Fibroblast of the aortic adventitia (primary cell): ENCODE data around the gene TLR4. TPM values are rescaled to one million over a fixed set of nuclear protein-coding genes. Genes with fewer than 3 reads are reported as not detected.

ENCODE experiments used
- DNase-seq: peaks from one replicate; pipeline ENCODE4 v3.0.0-alpha.2; 2010; ENCODE audit warnings: low read depth
- H3K4me3 ChIP-seq: 2 replicates; pipeline ENCODE4 v1.5.1; 2011; ENCODE audit warnings: low read depth, mild to moderate bottlenecking, control low read depth, low read length, moderate library complexity
- CTCF ChIP-seq: IDR thresholded peaks from 2 replicates; pipeline ENCODE4 v1.5.1; 2011; ENCODE audit warnings: mild to moderate bottlenecking, low read length, control low read depth, inconsistent platforms; ENCODE audit not compliant: insufficient read depth
- small RNA-seq: library from RNA; depleted of rRNA; stranded (forward); fragments of <200 nt; gene quantifications from one replicate; pipeline ENCODE3, GENCODE V24; 2012
- total RNA-seq: library from RNA; depleted of rRNA; stranded (reverse); fragments of >200 nt; gene quantifications from 2 replicates; pipeline ENCODE4 v1.2.3, GENCODE V29; 2012; ENCODE audit warnings: low replicate concordance

The TLR4 gene
- total RNA-seq, 1 donor = 16.8 TPM

DNA sequence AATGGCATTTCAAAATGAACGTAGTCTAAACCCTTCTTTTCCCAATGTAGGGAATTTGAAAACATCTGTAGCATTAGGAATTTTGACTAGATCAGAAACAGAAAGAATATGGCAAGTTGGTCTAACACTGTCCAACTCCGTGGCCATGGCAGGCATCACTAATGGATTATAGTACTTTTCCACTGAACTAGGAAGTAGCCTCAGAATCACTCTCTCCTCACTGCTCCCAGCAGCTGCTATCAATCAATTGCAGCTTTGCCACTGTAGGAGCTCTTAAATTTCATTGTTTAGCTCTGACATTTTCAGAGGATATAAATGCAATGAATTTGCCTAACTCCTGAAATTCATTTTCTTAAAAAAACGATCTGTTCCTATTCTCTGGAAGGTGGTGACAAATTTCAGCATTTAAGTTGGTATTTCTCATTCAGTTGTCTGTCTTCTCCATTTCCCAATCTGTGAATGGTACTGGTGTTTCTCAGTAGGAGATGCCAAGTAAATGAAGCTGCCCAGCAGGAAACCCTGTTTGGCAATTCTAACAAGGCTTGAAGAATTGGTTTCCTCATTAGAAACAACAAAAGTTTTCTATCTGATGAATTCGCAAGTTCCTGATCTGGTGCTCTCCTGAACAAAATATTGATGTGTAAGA lies 64.7 kb downstream of the TLR4 start:
- H3K4me3 ChIP-seq = no peak overlapping the region
- DNase-seq = no peak
- no peak for TF ChIP-seq CTCF

- no peak overlapping the region for H3K4me3 ChIP-seq
- no peak for DNase-seq
- TF ChIP-seq CTCF = no peak
Measured at GRCh38 chr9:117771136-117771535, 66.9 kb downstream of the TLR4 start.

DNA sequence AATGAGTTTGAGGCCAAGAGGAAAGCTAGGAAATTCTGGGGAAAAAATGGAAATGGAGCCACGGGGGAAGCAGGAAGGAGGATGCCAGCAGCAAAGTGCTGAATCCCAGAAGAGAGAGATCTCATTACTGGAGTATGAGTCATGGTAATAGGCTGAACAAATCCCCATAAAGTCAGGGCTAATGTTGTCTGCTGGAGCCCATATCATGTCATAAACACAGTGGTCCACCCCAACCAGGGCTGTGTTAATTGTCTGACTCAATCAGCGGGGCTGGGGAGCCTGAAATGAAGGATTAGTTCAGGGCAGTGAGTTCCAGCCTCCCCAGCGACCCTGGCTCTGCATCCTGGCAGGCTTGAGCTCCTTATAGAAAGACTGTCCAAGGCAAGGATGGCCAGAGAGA lies 68.8 kb downstream of the TLR4 start:
- TF ChIP-seq CTCF = no peak
- DNase-seq = peak; percentile 37

More for the DNA sequence above, 68.8 kb downstream of the TLR4 start:
- no peak overlapping the region for H3K4me3 ChIP-seq

Small RNA genes lying within 50 kb of the gene (small RNA-seq; reads per million reads assigned to genes)
- gene RNU6-1082P = not detected
